HFF-Myc (cell line): Measurements from ENCODE around the gene SRSF3.

Experiments
- DNase-seq: peaks from one replicate; pipeline ENCODE4 v3.0.0-alpha.2; 2011; ENCODE audit warnings: low read depth; ENCODE audit errors: extremely low read depth
- H3K4me3 ChIP-seq: replicated peaks from 2 replicates; pipeline ENCODE4 v1.5.1; 2011; ENCODE audit warnings: low read depth, mild to moderate bottlenecking, control low read depth, low read length
- CTCF ChIP-seq: IDR thresholded peaks from 2 replicates; pipeline ENCODE4 v1.5.1; 2012; ENCODE audit warnings: mild to moderate bottlenecking, low read depth, low read length, control low read depth; ENCODE audit errors: missing control alignments

The SRSF3 gene

GRCh38 chr6:36631326-36632011, 37.3 kb downstream of the SRSF3 start:
- TF ChIP-seq CTCF: no peak
- DNase-seq: no peak
- H3K4me3 ChIP-seq: no peak overlapping the region

GRCh38 chr6:36633370-36633769, 39.2 kb downstream of the SRSF3 start:
- no peak for TF ChIP-seq CTCF
- DNase-seq: no peak
- no peak overlapping the region for H3K4me3 ChIP-seq

DNA sequence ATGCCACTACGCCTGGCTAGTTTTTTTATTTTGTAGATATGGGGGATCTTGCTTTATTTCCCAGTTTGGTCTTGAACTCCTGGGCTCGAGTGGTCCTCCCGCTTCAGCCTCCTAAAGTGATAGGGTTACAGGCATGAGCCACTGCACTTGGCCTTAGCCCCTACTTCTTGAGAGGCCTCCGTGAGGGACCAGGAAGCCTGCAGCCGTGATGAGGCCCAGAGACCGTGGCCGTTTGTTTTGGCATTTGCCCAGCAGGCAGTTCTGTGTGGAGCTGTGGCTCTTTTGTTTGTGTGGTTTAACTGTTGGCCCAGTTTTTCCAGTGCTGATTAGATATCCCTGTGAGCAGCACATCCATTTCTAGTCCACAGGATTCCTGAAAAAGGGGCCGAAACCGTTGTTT, 39.8 kb downstream of the SRSF3 start:
- DNase-seq: no peak
- H3K4me3 ChIP-seq: no peak overlapping the region
- TF ChIP-seq CTCF: no peak

DNA sequence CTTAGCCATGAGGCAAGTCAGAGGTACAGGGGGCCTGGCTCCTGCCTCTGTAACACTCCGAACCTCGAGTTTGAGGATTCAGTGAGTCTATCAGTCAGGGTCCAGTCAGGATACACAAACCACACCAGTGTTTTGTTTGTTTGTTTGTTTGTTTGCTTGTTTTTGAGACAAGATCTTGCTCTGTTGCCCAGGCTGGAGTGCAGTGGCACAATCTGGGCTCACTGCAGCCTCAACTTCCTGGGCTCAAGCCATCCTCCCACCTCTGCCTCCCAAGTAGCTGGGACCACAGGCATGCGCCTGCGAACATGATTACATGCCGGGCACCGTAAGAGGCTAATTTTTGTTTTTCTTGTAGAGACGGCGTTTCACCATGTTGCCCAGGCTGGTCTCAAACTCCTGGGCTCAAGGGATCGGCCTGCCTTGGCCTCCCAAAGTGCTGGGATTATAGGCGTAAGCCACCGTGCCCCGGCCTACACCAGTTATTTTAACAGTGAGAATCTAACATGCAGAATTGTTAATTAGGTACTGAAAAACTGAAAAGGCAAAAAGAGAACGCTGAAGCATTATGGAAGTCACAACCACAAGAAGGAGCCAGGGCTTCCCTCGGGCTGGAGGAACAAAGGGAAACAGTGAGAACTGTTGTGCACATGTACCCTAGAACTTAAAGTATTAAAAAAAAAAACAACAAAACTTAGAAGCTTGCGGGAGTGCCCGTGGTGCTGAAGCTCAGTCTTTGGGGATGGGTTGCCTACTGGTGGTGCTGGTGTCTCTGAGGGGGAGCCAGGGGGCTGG, 40.4 kb downstream of the SRSF3 start:
- no peak for DNase-seq
- TF ChIP-seq CTCF: no peak
- no peak overlapping the region for H3K4me3 ChIP-seq

- no peak for TF ChIP-seq CTCF
- no peak overlapping the region for H3K4me3 ChIP-seq
- DNase-seq: no peak
Measured at GRCh38 chr6:36636283-36636682, 42.1 kb downstream of the SRSF3 start.

DNA sequence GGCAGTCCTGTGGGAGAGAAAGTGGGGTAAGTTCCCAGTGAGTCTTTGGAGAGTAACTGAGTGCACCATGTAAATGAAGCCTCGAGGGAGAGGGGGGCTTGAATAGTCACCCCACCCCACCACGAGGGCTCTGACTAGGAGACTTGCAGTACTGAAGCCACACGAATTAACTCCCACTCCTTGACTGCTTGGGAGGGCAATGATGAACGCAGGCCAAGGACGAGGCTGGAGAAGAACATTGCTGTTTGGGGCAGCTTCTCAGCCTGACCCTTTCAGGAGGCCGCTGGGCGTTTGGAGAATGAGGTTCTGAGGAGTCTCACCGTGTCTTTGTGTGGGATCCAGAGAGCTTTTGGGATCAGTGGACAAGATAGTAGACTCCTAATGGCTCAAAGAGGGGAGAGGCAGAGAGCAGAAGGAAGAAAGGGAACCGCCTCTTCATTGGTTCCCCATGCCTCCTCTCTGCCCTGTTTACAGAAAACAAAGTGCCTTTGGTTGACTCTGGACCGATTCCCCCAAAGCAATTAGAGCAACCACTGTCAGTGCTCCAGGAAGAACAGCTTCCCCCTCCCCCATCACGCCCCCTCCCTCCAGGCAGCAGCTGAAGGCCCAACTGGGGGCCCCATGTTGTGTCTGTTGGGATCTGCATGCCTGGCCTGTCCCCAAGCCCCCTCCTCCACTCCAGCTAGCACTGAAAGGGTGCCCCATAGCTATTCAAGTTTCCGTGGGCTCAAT, 42.7 kb downstream of the SRSF3 start:
- TF ChIP-seq CTCF: no peak
- no peak for DNase-seq
- no peak overlapping the region for H3K4me3 ChIP-seq
